Non-pigmented ciliary epithelial cell (primary cell): Measurements from ENCODE around the gene LEP.

Experiments
- DNase-seq: peaks from one replicate; pipeline ENCODE4 v3.0.0-alpha.2; 2010; ENCODE audit warnings: low read depth

LEP gene

GRCh38 chr7:128240696-128241386 lies at the start of gene LEP:
LEP (plus strand) TSS chr7:128241278; CDS start chr7:128252019, 10,741 bp downstream.
- DNase-seq = no peak

GRCh38 chr7:128192497-128193142 lies 48.5 kb upstream of the LEP start:
- no peak for DNase-seq

- no peak for DNase-seq
Measured at GRCh38 chr7:128194533-128195282, 46.4 kb upstream of the LEP start.

- no peak for DNase-seq
Measured at GRCh38 chr7:128197589-128197988, 43.5 kb upstream of the LEP start.

- no peak for DNase-seq
Measured at GRCh38 chr7:128197989-128198580, 43.0 kb upstream of the LEP start.

GRCh38 chr7:128200376-128200775 lies 40.7 kb upstream of the LEP start:
- no peak for DNase-seq

GRCh38 chr7:128201067-128201689 lies 39.9 kb upstream of the LEP start:
- no peak for DNase-seq

GRCh38 chr7:128201690-128202085 lies 39.4 kb upstream of the LEP start:
- no peak for DNase-seq

- no peak for DNase-seq
Measured at GRCh38 chr7:128202287-128202957, 38.7 kb upstream of the LEP start.

- DNase-seq = no peak
Measured at GRCh38 chr7:128203047-128203491, 38.0 kb upstream of the LEP start.

GRCh38 chr7:128203710-128204214 lies 37.3 kb upstream of the LEP start:
- no peak for DNase-seq

- DNase-seq = no peak
Measured at GRCh38 chr7:128204455-128204854, 36.6 kb upstream of the LEP start.

- no peak for DNase-seq
Measured at GRCh38 chr7:128205068-128205467, 36.0 kb upstream of the LEP start.

GRCh38 chr7:128206017-128206746 lies 34.9 kb upstream of the LEP start:
- DNase-seq = no peak

- DNase-seq = no peak
Measured at GRCh38 chr7:128206747-128207500, 34.2 kb upstream of the LEP start.

- DNase-seq = no peak
Measured at GRCh38 chr7:128207609-128208008, 33.5 kb upstream of the LEP start.

- no peak for DNase-seq
Measured at GRCh38 chr7:128209229-128210035, 31.6 kb upstream of the LEP start.

- no peak for DNase-seq
Measured at GRCh38 chr7:128210036-128210347, 31.1 kb upstream of the LEP start.
